Common myeloid progenitor, CD34-positive (primary cell): ENCODE results near the gene C16orf96.

Experiments
- CTCF ChIA-PET: fragments of 350-600 bp; sonication (Branson Sonifier 250); formaldehyde crosslinking; loops from one replicate; lab custom pipeline; 2021; ENCODE audit warnings: antibody characterized with exemption; lab: Charles Lee
- POLR2A ChIA-PET: fragments of 350-600 bp; sonication (Branson Sonifier 250); formaldehyde crosslinking; loops from one replicate; lab custom pipeline; 2021; ENCODE audit warnings: antibody characterized with exemption; lab: Charles Lee
- DNase-seq, 3 donors: peaks; one replicate each; pipeline versions ENCODE4 v3.0.0 to v3.0.0-alpha.2; 2013
- H3K27ac ChIP-seq, 2 experiments: 1 replicate in 1 of 2; 2 replicates in 1 of 2; pipeline ENCODE4 v1.7.0; 2013; ENCODE audit warnings: inconsistent platforms in 2 of 2, low read length in 2 of 2, mild to moderate bottlenecking in 2 of 2, low read depth in 1 of 2, moderate library complexity in 1 of 2; ENCODE audit not compliant: severe bottlenecking in 2 of 2, insufficient read depth in 1 of 2, poor library complexity in 1 of 2
- H3K27me3 ChIP-seq, 5 experiments: replicated peaks in 2 of 5; 1 replicate in 3 of 5; 2 replicates in 2 of 5; pipeline versions ENCODE4 v1.6.1 to v1.7.0; 2013; ENCODE audit warnings: low read length in 4 of 5, mild to moderate bottlenecking in 2 of 5, moderate library complexity in 2 of 5, inconsistent platforms in 1 of 5; ENCODE audit not compliant: insufficient read depth in 5 of 5, control insufficient read depth in 4 of 5
- H3K36me3 ChIP-seq, 4 experiments: 1 replicate in 2 of 4; 2 replicates in 2 of 4; pipeline versions ENCODE4 v1.6.1 to v1.7.0; 2013; ENCODE audit warnings: low read length in 3 of 4, control low read depth in 1 of 4, mild to moderate bottlenecking in 1 of 4; ENCODE audit not compliant: control insufficient read depth in 4 of 4, insufficient read depth in 4 of 4
- H3K4me1 ChIP-seq, 4 experiments: 1 replicate in 3 of 4; 2 replicates in 1 of 4; pipeline versions ENCODE4 v1.6.1 to v1.7.1; 2013; ENCODE audit warnings: low read length in 3 of 4, mild to moderate bottlenecking in 3 of 4, control low read depth in 1 of 4, inconsistent platforms in 1 of 4, moderate library complexity in 1 of 4; ENCODE audit not compliant: control insufficient read depth in 4 of 4, insufficient read depth in 4 of 4; ENCODE audit errors: control extremely low read depth in 1 of 4
- H3K4me3 ChIP-seq, 7 experiments: 1 replicate in 4 of 7; 2 replicates in 3 of 7; pipeline versions ENCODE4 v1.5.1 to v1.7.0; 2013; ENCODE audit warnings: mild to moderate bottlenecking in 7 of 7, low read length in 6 of 7, moderate library complexity in 6 of 7, inconsistent platforms in 2 of 7, low read depth in 2 of 7, control low read depth in 1 of 7; ENCODE audit not compliant: insufficient read depth in 4 of 7, control insufficient read depth in 1 of 7; ENCODE audit errors: extremely low read depth in 1 of 7
- H3K9me3 ChIP-seq, 5 experiments: 1 replicate in 4 of 5; 2 replicates in 1 of 5; pipeline versions ENCODE4 v1.6.1 to v1.7.1; 2013; ENCODE audit warnings: low read length in 4 of 5, mild to moderate bottlenecking in 2 of 5, inconsistent platforms in 1 of 5, low read depth in 1 of 5, moderate library complexity in 1 of 5; ENCODE audit not compliant: control insufficient read depth in 4 of 5, insufficient read depth in 2 of 5; ENCODE audit errors: control extremely low read depth in 1 of 5
- WGBS: methylation state at CpG from one replicate; pipeline ENCODE4 v1.1.5; 2013; ENCODE audit not compliant: insufficient coverage; 5-methylcytosine and 5-hydroxymethylcytosine counted together

C16orf96 gene

DNA sequence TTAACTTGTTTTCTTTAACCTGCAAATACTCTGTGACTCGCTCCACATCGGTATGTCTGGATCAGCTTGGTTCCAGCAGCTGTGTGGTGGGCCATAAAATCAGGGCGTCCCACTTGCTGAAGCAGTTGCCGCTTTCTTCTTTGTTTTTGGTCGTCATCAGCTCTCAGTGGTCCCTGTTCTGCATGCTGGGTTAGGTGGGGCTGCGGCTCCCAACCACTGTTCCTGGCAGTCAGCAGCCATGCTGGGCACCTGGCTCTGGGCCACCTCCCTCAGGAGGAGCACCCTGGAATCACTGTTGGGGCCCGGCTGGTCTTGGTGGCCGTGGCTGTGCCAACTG, 91.5 kb downstream of the C16orf96 start:
- WGBS, result 95% methylated on average over 8 of the region's 8 CpGs
- peak in 2 of 3 donors; percentile 29 to 68 for DNase-seq
- Histone ChIP-seq H3K27ac (no peak overlapping the region), H3K9me3 (no peaks in the 10 kb centered on the region), H3K4me1 (peaks cover 0 to 10% (median 4%) of the 10 kb centered on the region in 4 experiments), H3K4me3 (no peak overlapping the region), H3K27me3 (no peaks in the 10 kb centered on the region), H3K36me3 (peaks cover 2 to 51% (median 25%) of the 10 kb centered on the region in 4 experiments)
- POLR2A ChIA-PET, result no interaction called here
- CTCF ChIA-PET, result no interaction called here

GRCh38 chr16:4648917-4649316, 92.8 kb downstream of the C16orf96 start:
- Histone ChIP-seq H3K4me1 (peaks cover 0 to 9% (median 4%) of the 10 kb centered on the region in 4 experiments), H3K36me3 (peaks cover 2 to 58% (median 32%) of the 10 kb centered on the region in 4 experiments), H3K9me3 (no peaks in the 10 kb centered on the region), H3K4me3 (no peak overlapping the region), H3K27me3 (no peaks in the 10 kb centered on the region), H3K27ac (no peak overlapping the region)
- DNase-seq, result peak in 2 of 3 donors; percentile 51 to 73
- ChIA-PET POLR2A (no interaction called here), CTCF (interaction anchor here (0.6 to 2.8 kb wide), 5 partner anchors 13 to 86 kb away, joined by 3 to 27 read pairs (median 4); partner anchors contain the start of gene MGRN1)
- 97% methylated on average over 12 of the region's 13 CpGs for WGBS

- ChIA-PET CTCF (interaction anchor here (0.6 to 2.8 kb wide), 17 partner anchors 9 to 123 kb away, joined by 3 to 27 read pairs (median 4); partner anchors contain the start of gene MGRN1), POLR2A (interaction anchor here (1.1 kb wide), 1 partner anchor 25 kb away, joined by 6 read pairs; the partner anchor contains the start of gene MGRN1)
- H3K4me3 ChIP-seq, result no peak overlapping the region
- peaks cover 0 to 9% (median 4%) of the 10 kb centered on the region in 4 experiments for H3K4me1 ChIP-seq
- H3K9me3 ChIP-seq, result no peaks in the 10 kb centered on the region
- H3K27ac ChIP-seq, result no peak overlapping the region
- WGBS, result 94% methylated on average over 19 of the region's 25 CpGs
- DNase-seq, result peak in 1 of 3 donors; percentile 56
- H3K27me3 ChIP-seq, result no peaks in the 10 kb centered on the region
- H3K36me3 ChIP-seq, result peaks cover 2 to 65% (median 41%) of the 10 kb centered on the region in 4 experiments
These were observed 93.8 kb downstream of the C16orf96 start for GRCh38 chr16:4649744-4650442.
